OCI-LY3 (cell line): ENCODE results near the gene ATP8A2.

Experiments
- H2AFZ ChIP-seq: fragments of 200-600, 300-600 bp; shearing (Covaris generic); 2 replicates; pipeline ENCODE4 v1.6.0; 2014; ENCODE audit warnings: antibody characterized with exemption, low read depth, low read length
- H3K27ac ChIP-seq: fragments of 200-600, 300-600 bp; sonication (generic); 2 replicates; pipeline ENCODE4 v1.5.1; 2014; ENCODE audit warnings: mild to moderate bottlenecking, low read length, moderate library complexity, mixed read lengths
- H3K27me3 ChIP-seq: fragments of 200-600, 300-600 bp; sonication (generic); 2 replicates; pipeline ENCODE4 v1.6.1; 2014; ENCODE audit warnings: low read depth, low read length, mixed read lengths
- H3K36me3 ChIP-seq: fragments of 200-600, 300-600 bp; sonication (generic); replicated peaks from 2 replicates; pipeline ENCODE3; 2014; ENCODE audit warnings: low read depth, low read length, mixed read lengths
- H3K4me1 ChIP-seq: fragments of 300-600, 200-600 bp; sonication (generic); 2 replicates; pipeline ENCODE4 v1.6.1; 2014; ENCODE audit warnings: low read length, mixed read lengths
- H3K4me2 ChIP-seq: fragments of 200-600, 300-600 bp; sonication (generic); 2 replicates; pipeline ENCODE4 v1.6.1; 2014; ENCODE audit warnings: low read length, mixed read lengths
- H3K4me3 ChIP-seq: fragments of 300-600, 200-600 bp; sonication (generic); 2 replicates; pipeline ENCODE4 v1.5.1; 2014; ENCODE audit warnings: antibody characterized with exemption, mild to moderate bottlenecking, low read length, moderate library complexity
- H3K79me2 ChIP-seq: fragments of 300-600, 200-600 bp; shearing (Covaris generic); 2 replicates; pipeline ENCODE4 v1.6.1; 2014; ENCODE audit warnings: mild to moderate bottlenecking, low read length, mixed read lengths
- H3K9ac ChIP-seq: fragments of 300-600, 200-600 bp; shearing (Covaris generic); 2 replicates; pipeline ENCODE4 v1.6.0; 2014; ENCODE audit warnings: mild to moderate bottlenecking, low read length, moderate library complexity
- H3K9me3 ChIP-seq: fragments of 200-600, 300-600 bp; shearing (Covaris generic); 2 replicates; pipeline ENCODE4 v1.6.1; 2014; ENCODE audit warnings: low read length, mixed read lengths; ENCODE audit not compliant: insufficient read depth
- H4K20me1 ChIP-seq: fragments of 200-600, 300-600 bp; sonication (generic); 2 replicates; pipeline ENCODE4 v1.6.1; 2016; ENCODE audit warnings: low read length, mixed read lengths; ENCODE audit not compliant: insufficient read depth
- EZH2phosphoT487 ChIP-seq: fragments of 200-600 bp; shearing (Covaris generic); IDR thresholded peaks from 2 replicates; pipeline ENCODE4 v1.6.1; 2018; ENCODE audit warnings: antibody characterized with exemption, mixed run types, low read depth
- TF ChIP-seq, protein P1 (sequence below): fragments of 200-600, 300-600 bp; sonication (generic); IDR thresholded peaks from 2 replicates; pipeline ENCODE4 v1.5.1; 2014; ENCODE audit warnings: antibody characterized with exemption, low read length, low read depth

ATP8A2 gene

DNA sequence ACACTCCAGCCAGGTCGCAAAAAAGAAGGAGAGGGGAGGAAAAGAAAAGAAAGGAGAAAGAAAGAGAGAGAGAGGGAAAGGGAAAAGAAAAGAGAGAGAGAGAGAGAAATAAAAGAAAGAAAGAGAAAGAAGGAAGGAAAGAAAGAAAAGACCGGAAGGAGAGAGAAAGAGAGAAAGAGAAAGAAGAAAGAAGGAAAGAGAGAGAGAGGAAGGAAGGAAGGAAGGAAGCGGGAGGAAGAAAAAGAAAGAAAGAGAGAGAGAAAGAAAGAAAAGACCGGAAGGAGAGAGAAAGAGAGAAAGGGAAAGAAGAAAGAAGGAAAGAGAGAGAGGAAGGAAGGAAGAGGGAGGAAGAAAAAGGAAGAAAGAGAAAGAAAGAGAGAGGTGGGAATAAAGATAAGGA lies 359.3 kb downstream of the ATP8A2 start:
- Histone ChIP-seq H3K9me3 (no peaks in the 10 kb centered on the region), H3K79me2 (no peaks in the 10 kb centered on the region), H3K36me3 (no peaks in the 10 kb centered on the region), H3K27ac (no peak overlapping the region), H3K27me3 (peaks cover 25% of the 10 kb centered on the region), H3K4me3 (no peak overlapping the region), H2AFZ (no peak overlapping the region), H3K4me2 (no peak overlapping the region), H3K9ac (no peak overlapping the region), H3K4me1 (no peaks in the 10 kb centered on the region), H4K20me1 (no peaks in the 10 kb centered on the region)
- TF ChIP-seq EZH2phosphoT487: no peak
- TF ChIP-seq, protein P1, sequence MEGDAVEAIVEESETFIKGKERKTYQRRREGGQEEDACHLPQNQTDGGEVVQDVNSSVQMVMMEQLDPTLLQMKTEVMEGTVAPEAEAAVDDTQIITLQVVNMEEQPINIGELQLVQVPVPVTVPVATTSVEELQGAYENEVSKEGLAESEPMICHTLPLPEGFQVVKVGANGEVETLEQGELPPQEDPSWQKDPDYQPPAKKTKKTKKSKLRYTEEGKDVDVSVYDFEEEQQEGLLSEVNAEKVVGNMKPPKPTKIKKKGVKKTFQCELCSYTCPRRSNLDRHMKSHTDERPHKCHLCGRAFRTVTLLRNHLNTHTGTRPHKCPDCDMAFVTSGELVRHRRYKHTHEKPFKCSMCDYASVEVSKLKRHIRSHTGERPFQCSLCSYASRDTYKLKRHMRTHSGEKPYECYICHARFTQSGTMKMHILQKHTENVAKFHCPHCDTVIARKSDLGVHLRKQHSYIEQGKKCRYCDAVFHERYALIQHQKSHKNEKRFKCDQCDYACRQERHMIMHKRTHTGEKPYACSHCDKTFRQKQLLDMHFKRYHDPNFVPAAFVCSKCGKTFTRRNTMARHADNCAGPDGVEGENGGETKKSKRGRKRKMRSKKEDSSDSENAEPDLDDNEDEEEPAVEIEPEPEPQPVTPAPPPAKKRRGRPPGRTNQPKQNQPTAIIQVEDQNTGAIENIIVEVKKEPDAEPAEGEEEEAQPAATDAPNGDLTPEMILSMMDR: no peak

DNA sequence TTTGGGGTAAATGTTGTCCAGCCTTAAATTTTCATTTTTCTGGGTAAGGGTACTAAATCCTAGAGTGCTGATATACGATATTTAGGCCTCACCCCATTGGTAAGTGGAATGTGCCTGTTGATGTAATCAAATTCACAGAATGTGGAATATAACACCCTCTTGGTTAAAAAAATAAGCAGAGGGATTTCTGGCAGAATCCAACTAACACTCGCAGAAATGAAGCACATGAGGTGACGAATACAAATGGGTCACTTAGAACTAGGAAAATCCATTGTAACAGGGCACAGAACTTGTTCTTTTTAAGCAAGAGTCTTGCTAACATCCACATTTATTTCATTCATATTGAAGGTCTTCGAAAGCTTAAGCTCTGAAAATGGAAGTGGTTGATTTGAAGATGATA lies 359.8 kb downstream of the ATP8A2 start:
- H3K79me2 ChIP-seq: no peaks in the 10 kb centered on the region
- peaks cover 25% of the 10 kb centered on the region for H3K27me3 ChIP-seq
- H3K4me1 ChIP-seq: no peaks in the 10 kb centered on the region
- no peaks in the 10 kb centered on the region for H3K9me3 ChIP-seq
- no peak for TF ChIP-seq EZH2phosphoT487
- TF ChIP-seq, protein P1: no peak
- H3K9ac ChIP-seq: no peak overlapping the region
- H4K20me1 ChIP-seq: no peaks in the 10 kb centered on the region
- H3K4me3 ChIP-seq: no peak overlapping the region
- H3K36me3 ChIP-seq: no peaks in the 10 kb centered on the region
- no peak overlapping the region for H3K4me2 ChIP-seq
- H2AFZ ChIP-seq: no peak overlapping the region
- no peak overlapping the region for H3K27ac ChIP-seq

DNA sequence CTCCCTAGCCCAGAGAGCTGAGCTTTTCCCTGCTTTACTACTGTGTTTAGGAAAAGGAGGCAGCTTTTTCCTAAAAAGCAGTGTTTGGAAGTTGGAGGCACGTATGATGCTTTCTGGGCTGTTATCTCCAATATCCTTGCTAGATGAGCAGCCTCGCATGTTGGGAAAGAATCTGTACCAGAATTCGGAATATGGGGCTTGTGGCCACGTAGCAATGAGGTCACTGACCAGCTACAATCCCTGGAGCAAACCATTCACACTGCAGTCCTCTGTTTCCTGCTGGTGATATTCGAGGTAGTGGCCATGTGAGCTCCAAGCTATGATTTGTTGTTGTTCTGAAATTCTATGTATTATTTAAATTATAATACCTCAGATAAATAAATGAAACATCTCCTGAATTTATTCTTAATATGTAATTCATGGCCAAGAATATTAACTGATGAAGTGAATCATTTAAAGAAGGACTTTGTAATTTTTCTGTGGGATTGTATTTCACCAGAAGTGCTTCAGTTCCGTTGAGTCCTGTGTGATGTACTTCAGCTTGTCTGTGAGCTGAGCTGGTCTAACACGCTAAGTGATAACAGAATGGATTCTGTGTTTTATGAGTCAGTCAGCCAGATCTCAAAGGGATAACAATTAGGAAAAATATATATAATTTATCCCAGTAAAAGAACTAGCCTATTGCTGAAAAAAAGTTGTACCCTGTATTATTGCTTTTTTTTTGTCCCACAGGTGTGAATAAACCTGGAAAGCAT lies 360.5 kb downstream of the ATP8A2 start:
- H3K27ac ChIP-seq: no peak overlapping the region

DNA sequence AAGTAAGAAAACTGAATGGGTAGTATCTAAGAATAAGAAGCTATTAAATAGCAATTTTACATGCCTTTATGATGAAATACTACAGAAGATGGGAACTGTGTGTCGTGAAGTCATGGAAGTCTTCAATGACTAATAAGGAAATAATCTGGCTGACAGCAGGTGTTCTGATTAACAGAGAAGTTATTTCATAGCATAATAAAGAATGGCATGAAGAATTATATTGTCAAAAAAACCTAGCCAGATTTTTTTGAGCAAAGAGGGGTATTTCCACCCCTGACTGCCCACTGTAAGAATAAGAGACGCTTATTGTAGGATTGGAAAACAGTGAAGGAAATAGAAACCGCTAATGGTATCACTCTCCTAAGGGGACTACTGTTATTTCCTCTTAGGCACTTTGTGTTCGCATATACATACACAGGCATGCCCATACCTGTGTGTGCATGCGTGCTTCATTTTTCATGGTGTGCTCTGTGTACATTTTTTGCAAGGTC lies 361.3 kb downstream of the ATP8A2 start:
- no peaks in the 10 kb centered on the region for H3K79me2 ChIP-seq
- no peak overlapping the region for H3K27ac ChIP-seq
- H3K9me3 ChIP-seq: no peaks in the 10 kb centered on the region

More for the DNA sequence above, 360.5 kb downstream of the ATP8A2 start:
- TF ChIP-seq, protein P1: no peak
- no peak for TF ChIP-seq EZH2phosphoT487
- Histone ChIP-seq H2AFZ (no peak overlapping the region), H3K9me3 (no peaks in the 10 kb centered on the region), H3K36me3 (no peaks in the 10 kb centered on the region), H3K4me3 (no peak overlapping the region), H3K27me3 (peaks cover 25% of the 10 kb centered on the region), H3K4me2 (no peak overlapping the region), H4K20me1 (no peaks in the 10 kb centered on the region), H3K4me1 (no peaks in the 10 kb centered on the region), H3K79me2 (no peaks in the 10 kb centered on the region), H3K9ac (no peak overlapping the region)

More for the DNA sequence above, 361.3 kb downstream of the ATP8A2 start:
- Histone ChIP-seq H2AFZ (no peak overlapping the region), H4K20me1 (no peaks in the 10 kb centered on the region), H3K27me3 (peaks cover 21% of the 10 kb centered on the region), H3K4me3 (no peak overlapping the region), H3K36me3 (no peaks in the 10 kb centered on the region), H3K4me1 (no peaks in the 10 kb centered on the region), H3K9ac (no peak overlapping the region), H3K4me2 (no peak overlapping the region)
- no peak for TF ChIP-seq EZH2phosphoT487
- TF ChIP-seq, protein P1: no peak
